ENCODE results near the gene DCHS2.
A peak's percentile ranks its signal among the peaks of the same experiment; 100 is the strongest.

Gene DCHS2

DNA sequence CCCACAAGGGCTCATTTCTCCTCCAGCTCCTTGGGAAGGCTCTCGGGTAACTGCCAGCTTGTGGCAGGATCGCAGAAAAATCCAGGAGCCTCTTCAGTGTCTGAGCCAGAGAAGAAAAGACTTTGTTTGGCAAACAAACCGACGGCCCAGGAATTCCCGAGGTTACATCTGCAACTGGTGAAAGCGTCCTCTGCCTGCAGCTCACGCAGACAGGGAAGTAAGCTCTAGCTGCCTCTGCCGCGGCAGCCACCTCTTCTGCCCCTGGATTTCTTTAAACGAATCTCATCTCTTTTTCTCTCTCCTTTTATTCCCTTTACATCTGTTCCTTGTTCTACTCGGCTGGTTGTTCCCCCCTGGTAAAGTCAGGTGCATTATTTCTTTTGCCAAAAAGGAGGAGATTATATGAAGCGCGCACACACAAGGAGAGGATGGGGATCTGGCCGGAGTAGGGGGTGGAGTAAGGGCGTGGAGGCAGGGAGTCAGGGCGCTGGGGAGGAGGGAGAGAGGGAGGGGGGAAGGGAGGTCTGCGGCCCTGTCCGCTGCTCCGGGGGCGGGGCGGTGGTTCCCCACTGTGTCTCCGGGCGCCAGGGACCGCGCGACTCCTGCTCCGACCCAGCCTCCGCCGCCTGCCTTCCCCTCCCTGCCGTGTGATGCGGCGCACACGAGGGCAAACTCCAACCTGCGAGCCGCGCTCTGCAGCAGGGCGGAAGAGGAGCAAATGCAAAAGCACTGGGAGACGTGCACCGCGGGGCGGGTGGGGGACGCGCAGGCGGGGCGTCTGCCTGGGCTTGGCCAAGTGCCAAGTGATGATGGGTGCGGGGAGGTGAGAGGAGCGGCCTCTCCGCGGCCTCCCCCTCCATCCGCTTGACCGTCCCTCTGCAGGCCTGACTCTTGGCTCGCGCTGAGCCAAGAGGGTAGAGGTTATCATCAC, at the start of gene DCHS2:
TSS of gene DCHS2 (minus strand) at position 459 of the 931 bp plus-strand sequence. CDS start at position 15, 444 bp downstream.
- H3K4me3 ChIP-seq (ENCODE audit: low read depth, low read length), result peak within 1 kb of the TSS; percentile 6; the same call in 1 of the 2 replicates
- ChIA-PET CTCF (no interaction called here), POLR2A (no interaction called here)
- DNase-seq (ENCODE audit: low read depth, low spot score), result no peak
- no peak for TF ChIP-seq CTCF (IDR thresholded peaks at IDR 0.05; ENCODE audit: insufficient read depth, low read length, missing control alignments)

DNA sequence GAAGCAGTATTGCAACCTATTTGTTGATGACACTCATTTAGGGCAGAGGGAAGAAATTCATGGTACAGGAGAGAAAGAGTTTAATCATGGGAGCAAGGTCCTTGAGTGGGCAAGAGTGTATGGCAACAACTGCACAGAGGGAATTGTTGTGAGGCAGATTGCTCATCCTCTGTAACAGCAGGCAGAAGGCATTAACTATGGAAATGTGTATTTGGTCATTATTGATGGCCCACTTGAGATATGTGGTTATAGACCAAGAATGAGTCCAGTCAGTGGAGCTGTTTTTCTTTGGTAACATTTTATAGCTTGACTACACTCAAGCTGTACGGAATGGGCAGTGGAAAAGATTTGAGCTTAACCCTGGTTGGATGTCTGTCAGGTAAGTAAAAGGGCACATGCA, 42.7 kb upstream of the DCHS2 start:
- H3K4me3 ChIP-seq (ENCODE audit: low read depth, low read length), result no peak overlapping the region
- ChIA-PET CTCF (interaction anchor here (0.9 kb wide), 1 partner anchor 16 kb away, joined by 3 read pairs; the partner anchor contains the start of gene PLRG1), POLR2A (no interaction called here)
- DNase-seq (ENCODE audit: low read depth, low spot score), result no peak
- TF ChIP-seq CTCF (IDR thresholded peaks at IDR 0.05; ENCODE audit: insufficient read depth, low read length, missing control alignments), result no peak

GRCh38 chr4:154529728-154530519, 38.3 kb upstream of the DCHS2 start:
- no peak for DNase-seq (ENCODE audit: low read depth, low spot score)

GRCh38 chr4:154528869-154529268, 37.3 kb upstream of the DCHS2 start:
- POLR2A ChIA-PET, result no interaction called here
- TF ChIP-seq CTCF (IDR thresholded peaks at IDR 0.05; ENCODE audit: insufficient read depth, low read length, missing control alignments), result no peak
- DNase-seq (ENCODE audit: low read depth, low spot score), result no peak
- no peak overlapping the region for H3K4me3 ChIP-seq (ENCODE audit: low read depth, low read length)
- CTCF ChIA-PET, result no interaction called here

More at GRCh38 chr4:154529728-154530519, 38.3 kb upstream of the DCHS2 start:
- ChIA-PET CTCF (interaction anchor here (0.7 to 1.5 kb wide), 3 partner anchors 23 to 131 kb away, joined by 3 to 6 read pairs (median 3); no protein-coding TSS in a partner anchor), POLR2A (no interaction called here)
- TF ChIP-seq CTCF (IDR thresholded peaks at IDR 0.05; ENCODE audit: insufficient read depth, low read length, missing control alignments), result no peak
- no peak overlapping the region for H3K4me3 ChIP-seq (ENCODE audit: low read depth, low read length)

DNA sequence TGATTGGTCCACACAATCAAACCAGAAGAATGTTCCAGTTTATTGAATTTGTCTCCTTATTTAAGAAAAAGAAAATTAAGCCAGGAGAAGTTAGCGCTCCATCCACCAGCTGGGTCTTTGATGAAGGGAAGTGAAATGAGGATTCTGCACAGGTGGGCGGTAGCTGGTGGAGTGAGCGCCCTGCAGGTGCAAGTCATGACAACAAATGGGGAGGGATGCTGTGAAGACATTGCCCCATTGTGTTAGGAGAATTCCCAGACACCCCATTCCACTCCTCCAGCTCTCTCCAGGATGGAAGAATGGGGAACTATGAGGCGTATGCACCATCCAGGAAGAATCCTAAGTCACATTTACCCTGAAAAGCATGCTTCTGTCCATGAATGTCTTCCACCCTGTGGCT, 35.7 kb upstream of the DCHS2 start:
- CTCF ChIA-PET, result no interaction called here
- POLR2A ChIA-PET, result no interaction called here
- no peak overlapping the region for H3K4me3 ChIP-seq (ENCODE audit: low read depth, low read length)
- no peak for DNase-seq (ENCODE audit: low read depth, low spot score)
- no peak for TF ChIP-seq CTCF (IDR thresholded peaks at IDR 0.05; ENCODE audit: insufficient read depth, low read length, missing control alignments)

DNA sequence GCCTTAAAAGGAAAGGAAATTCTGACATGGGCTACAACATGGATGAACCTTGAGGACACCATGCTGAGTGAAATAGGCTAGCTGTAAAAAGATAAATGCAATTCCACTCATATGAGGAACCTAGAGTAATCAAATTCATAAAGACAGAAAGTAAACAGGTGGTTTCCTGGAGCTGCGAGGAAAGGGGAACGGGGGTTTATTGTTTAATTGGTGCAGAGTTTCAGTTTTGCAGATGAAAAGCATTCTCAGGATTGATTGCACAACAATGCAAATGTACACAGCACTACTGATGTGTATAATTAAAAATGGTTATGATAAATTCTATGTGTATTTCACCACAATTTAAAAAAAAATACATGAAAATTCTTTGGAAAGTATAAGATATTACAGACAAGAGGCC, 34.6 kb upstream of the DCHS2 start:
- no peak overlapping the region for H3K4me3 ChIP-seq (ENCODE audit: low read depth, low read length)
- ChIA-PET CTCF (no interaction called here), POLR2A (no interaction called here)
- TF ChIP-seq CTCF (IDR thresholded peaks at IDR 0.05; ENCODE audit: insufficient read depth, low read length, missing control alignments), result no peak
- no peak for DNase-seq (ENCODE audit: low read depth, low spot score)
